ENCODE measurements around the gene ABHD4. TPM values are rescaled to one million over a fixed set of nuclear protein-coding genes. Genes with fewer than 3 reads are reported as not detected.
"Not testable (repeated sequence)": the region's sequence is repeated elsewhere in the genome, so short reads cannot be mapped to it uniquely, and the experiment has no call there.

ABHD4 gene
- total RNA-seq, 1 donor from 2014 or later = 34.2 TPM

DNA sequence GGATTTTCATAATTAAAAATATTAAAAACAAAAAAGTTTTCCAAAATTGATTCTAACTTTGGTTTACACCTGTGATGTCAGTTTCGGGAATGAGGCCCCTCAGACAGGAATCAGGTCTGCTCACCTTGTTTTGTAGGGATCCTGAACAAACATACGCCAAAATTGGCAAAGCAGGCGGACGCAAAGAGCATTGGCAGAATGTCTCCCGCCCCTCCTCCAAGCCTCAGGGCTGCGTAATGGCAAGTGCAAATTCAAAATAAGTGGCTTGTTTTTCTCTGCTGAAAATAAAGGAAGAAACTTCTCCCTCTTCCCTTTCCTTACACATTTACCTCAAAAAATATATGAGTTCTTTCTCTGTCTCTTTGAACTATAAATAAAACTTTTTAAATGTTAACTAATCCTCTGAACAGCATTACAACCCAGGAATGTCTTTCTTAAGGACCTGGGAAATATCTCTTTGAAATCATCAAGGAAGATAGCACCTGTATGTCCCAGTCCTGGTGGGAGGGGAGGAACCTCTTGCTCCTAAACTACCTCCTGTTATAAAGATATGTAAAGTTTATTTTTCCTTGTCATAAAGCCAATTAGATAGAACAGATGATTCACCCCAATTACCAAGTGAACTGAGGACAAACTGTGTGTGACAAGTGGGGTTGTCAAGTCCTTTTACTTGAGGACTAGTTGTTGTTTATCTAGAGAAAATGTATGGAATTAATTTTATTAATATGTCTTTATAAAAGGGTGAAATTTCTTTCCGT lies 29.6 kb downstream of the ABHD4 start:
- TF ChIP-seq, protein P1, sequence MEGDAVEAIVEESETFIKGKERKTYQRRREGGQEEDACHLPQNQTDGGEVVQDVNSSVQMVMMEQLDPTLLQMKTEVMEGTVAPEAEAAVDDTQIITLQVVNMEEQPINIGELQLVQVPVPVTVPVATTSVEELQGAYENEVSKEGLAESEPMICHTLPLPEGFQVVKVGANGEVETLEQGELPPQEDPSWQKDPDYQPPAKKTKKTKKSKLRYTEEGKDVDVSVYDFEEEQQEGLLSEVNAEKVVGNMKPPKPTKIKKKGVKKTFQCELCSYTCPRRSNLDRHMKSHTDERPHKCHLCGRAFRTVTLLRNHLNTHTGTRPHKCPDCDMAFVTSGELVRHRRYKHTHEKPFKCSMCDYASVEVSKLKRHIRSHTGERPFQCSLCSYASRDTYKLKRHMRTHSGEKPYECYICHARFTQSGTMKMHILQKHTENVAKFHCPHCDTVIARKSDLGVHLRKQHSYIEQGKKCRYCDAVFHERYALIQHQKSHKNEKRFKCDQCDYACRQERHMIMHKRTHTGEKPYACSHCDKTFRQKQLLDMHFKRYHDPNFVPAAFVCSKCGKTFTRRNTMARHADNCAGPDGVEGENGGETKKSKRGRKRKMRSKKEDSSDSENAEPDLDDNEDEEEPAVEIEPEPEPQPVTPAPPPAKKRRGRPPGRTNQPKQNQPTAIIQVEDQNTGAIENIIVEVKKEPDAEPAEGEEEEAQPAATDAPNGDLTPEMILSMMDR (IDR thresholded peaks at IDR 0.05) = no peak
- no peak for DNase-seq
- H3K27ac ChIP-seq = no peak overlapping the region
- intact Hi-C loops (cut with DNase I) = no loop called here
- H3K4me1 ChIP-seq = no peaks in the 10 kb centered on the region
- H3K4me3 ChIP-seq = no peak overlapping the region
- H3K9me3 ChIP-seq = no peaks in the 10 kb centered on the region
- H3K36me3 ChIP-seq = no peaks in the 10 kb centered on the region
- H3K27me3 ChIP-seq = no peaks in the 10 kb centered on the region
- no peak for ATAC-seq

DNA sequence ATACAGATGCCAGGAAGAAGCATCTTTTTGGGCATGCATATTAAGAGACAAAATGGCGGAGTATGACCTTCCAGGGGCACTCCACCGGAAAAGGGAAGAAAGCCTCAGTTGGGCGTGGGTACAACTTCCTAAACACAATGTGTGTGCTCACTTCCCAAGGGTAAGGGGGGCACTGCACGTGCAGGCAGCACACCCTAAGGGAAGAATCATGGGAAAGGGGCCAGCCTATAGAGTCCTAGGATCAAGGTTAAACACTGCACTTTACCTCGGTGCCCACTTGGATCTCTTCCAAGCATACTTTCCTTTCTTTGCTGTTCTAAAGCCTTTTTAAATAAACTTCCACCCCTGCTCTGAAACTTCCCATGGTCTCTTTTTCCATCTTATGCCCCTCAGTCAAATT lies 31.3 kb downstream of the ABHD4 start:
- H3K9me3 ChIP-seq = no peaks in the 10 kb centered on the region
- DNase-seq (no peak), ATAC-seq (no peak)
- TF ChIP-seq, protein P1 (IDR thresholded peaks at IDR 0.05) = no peak
- no peaks in the 10 kb centered on the region for H3K4me1 ChIP-seq
- H3K36me3 ChIP-seq = no peaks in the 10 kb centered on the region
- H3K4me3 ChIP-seq = no peak overlapping the region
- H3K27me3 ChIP-seq = no peaks in the 10 kb centered on the region
- intact Hi-C loops (cut with DNase I) = no loop called here
- no peak overlapping the region for H3K27ac ChIP-seq

DNA sequence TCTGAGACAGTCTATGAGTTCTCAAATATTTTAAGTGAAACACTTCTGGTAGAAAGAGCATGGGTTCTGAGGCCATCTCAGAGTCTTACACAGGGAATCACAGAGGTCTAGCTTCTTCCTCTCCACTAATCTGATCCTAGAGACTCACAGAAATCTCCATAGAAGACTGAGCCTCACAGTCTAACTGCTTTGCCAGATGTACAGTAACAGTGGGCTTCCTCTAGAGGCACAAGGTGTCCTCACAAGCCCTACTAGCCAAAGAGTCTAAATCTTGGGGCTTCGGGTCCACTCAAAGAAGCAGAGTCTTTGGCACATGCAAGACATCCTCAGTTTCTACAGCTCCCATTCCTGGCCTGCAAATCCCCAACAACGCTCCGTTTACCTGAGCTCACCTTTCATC lies 32.0 kb downstream of the ABHD4 start:
- intact Hi-C loops (cut with DNase I) = no loop called here
- no peaks in the 10 kb centered on the region for H3K9me3 ChIP-seq
- H3K27ac ChIP-seq = no peak overlapping the region
- H3K4me3 ChIP-seq = no peak overlapping the region
- TF ChIP-seq, protein P1 (IDR thresholded peaks at IDR 0.05) = no peak
- no peaks in the 10 kb centered on the region for H3K36me3 ChIP-seq
- no peak for ATAC-seq
- H3K27me3 ChIP-seq = no peaks in the 10 kb centered on the region
- no peak for DNase-seq
- no peaks in the 10 kb centered on the region for H3K4me1 ChIP-seq

DNA sequence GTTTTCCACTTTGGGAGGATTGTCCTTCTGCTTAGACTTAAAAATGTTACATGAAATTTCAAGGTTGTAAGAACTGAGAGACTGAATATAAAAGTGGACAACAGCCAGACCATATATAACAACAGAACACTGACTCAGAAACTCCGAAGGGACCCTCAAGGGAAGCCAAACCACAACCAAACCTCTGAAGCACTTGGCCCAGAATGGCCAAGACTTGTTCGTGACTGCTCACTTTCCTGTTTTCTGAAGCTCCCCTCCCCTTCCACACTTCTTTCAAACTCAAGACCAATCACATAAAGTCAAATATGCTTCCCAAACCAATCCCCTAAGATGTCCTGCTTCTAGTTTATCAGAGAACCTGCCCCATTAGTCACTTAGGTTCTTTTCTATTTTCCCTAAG lies 32.4 kb downstream of the ABHD4 start:
- TF ChIP-seq, protein P1 (IDR thresholded peaks at IDR 0.05) = no peak
- DNase-seq = no peak
- intact Hi-C loops (cut with DNase I) = no loop called here
- Histone ChIP-seq H3K4me1 (no peaks in the 10 kb centered on the region), H3K36me3 (no peaks in the 10 kb centered on the region), H3K9me3 (no peaks in the 10 kb centered on the region), H3K27me3 (no peaks in the 10 kb centered on the region), H3K27ac (no peak overlapping the region), H3K4me3 (no peak overlapping the region)
- ATAC-seq = no peak

DNA sequence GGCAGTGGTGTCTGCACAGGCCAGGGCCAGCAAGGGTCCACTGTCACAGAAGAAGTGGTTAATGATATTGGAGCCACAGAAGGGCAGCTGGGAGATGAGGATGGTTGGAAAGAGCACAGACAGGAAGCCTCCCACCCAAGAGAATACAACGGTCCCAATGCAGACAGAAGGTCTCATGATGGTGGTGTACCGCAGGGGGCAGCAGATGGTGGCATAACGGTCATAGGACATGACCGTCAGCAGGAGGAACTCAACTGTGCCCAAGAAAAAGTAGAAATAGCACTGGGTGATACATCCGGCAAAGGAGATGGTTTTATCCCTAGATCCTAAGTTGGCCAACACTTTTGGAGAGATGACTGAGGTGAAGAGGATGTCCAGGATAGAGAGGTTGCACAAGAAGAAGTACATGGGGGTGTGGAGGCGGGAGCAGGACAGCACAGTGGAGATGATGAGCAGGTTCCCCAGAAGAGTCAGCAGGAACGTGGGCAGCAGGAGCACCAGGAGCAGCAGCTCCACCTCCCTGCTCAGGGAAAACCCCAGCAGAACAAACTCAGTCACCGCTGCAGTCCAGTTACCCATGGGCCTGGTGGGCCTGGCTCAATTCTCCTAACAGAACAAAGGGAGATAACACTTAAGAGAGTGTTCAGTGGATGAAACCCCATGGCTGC lies 36.3 kb downstream of the ABHD4 start:
- Histone ChIP-seq H3K27ac (no peak overlapping the region), H3K4me1 (no peaks in the 10 kb centered on the region), H3K36me3 (no peaks in the 10 kb centered on the region), H3K4me3 (no peak overlapping the region), H3K9me3 (no peaks in the 10 kb centered on the region), H3K27me3 (no peaks in the 10 kb centered on the region)
- TF ChIP-seq, protein P1 (IDR thresholded peaks at IDR 0.05) = no peak
- intact Hi-C loops (cut with DNase I) = no loop called here
- no peak for DNase-seq
- no peak for ATAC-seq

DNA sequence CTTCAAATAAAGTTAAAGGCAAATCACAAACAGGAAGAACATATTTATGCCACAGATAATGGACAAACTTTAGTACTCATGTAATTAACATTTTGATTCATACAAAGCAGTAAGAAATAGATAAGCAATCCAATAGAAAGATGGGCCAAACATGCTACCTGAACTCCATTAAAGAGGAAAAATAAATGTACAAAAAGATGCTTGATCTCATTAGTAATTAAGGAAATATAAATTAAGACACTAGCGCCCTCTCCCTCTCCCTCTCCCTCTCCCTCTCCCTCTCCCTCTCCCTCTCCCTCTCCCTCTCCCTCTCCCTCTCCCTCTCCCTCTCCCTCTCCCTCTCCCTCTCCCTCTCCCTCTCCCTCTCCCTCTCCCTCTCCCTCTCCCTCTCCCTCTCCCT lies 37.9 kb downstream of the ABHD4 start:
- H3K36me3 ChIP-seq; DNase-seq; H3K4me1 ChIP-seq; ATAC-seq; intact Hi-C loops (cut with DNase I); H3K4me3 ChIP-seq; H3K27ac ChIP-seq; H3K9me3 ChIP-seq; H3K27me3 ChIP-seq: not testable (repeated sequence)

Measured in upper lobe of right lung (tissue), 1 donor.